HL-60 (cell line): ENCODE measurements around the gene FBN2.

Source experiments
- GABPA ChIP-seq: IDR thresholded peaks from 2 replicates; pipeline ENCODE4 v1.6.1; 2012; ENCODE audit warnings: low read depth
- POLR2AphosphoS5 ChIP-seq: IDR thresholded peaks from 2 replicates; pipeline ENCODE4 v1.6.1; 2012; ENCODE audit warnings: low read depth
- SPI1 ChIP-seq: IDR thresholded peaks from 2 replicates; pipeline ENCODE4 v1.6.1; 2012; ENCODE audit warnings: low read depth, mild to moderate bottlenecking, borderline replicate concordance
- TF ChIP-seq, protein P1 (sequence below): IDR thresholded peaks from one replicate; pipeline ENCODE4 v1.5.1; 2011; ENCODE audit warnings: low read length, control low read depth, inconsistent platforms; ENCODE audit not compliant: insufficient read depth
- TF ChIP-seq, protein P2 (sequence below): IDR thresholded peaks from 2 replicates; pipeline ENCODE4 v1.6.1; 2012; ENCODE audit warnings: low read depth; ENCODE audit not compliant: insufficient replicate concordance

GRCh38 chr5:128228521-128228920 is 309.5 kb downstream of the FBN2 start:
- TF ChIP-seq, protein P1, sequence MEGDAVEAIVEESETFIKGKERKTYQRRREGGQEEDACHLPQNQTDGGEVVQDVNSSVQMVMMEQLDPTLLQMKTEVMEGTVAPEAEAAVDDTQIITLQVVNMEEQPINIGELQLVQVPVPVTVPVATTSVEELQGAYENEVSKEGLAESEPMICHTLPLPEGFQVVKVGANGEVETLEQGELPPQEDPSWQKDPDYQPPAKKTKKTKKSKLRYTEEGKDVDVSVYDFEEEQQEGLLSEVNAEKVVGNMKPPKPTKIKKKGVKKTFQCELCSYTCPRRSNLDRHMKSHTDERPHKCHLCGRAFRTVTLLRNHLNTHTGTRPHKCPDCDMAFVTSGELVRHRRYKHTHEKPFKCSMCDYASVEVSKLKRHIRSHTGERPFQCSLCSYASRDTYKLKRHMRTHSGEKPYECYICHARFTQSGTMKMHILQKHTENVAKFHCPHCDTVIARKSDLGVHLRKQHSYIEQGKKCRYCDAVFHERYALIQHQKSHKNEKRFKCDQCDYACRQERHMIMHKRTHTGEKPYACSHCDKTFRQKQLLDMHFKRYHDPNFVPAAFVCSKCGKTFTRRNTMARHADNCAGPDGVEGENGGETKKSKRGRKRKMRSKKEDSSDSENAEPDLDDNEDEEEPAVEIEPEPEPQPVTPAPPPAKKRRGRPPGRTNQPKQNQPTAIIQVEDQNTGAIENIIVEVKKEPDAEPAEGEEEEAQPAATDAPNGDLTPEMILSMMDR = no peak
- TF ChIP-seq, protein P2, sequence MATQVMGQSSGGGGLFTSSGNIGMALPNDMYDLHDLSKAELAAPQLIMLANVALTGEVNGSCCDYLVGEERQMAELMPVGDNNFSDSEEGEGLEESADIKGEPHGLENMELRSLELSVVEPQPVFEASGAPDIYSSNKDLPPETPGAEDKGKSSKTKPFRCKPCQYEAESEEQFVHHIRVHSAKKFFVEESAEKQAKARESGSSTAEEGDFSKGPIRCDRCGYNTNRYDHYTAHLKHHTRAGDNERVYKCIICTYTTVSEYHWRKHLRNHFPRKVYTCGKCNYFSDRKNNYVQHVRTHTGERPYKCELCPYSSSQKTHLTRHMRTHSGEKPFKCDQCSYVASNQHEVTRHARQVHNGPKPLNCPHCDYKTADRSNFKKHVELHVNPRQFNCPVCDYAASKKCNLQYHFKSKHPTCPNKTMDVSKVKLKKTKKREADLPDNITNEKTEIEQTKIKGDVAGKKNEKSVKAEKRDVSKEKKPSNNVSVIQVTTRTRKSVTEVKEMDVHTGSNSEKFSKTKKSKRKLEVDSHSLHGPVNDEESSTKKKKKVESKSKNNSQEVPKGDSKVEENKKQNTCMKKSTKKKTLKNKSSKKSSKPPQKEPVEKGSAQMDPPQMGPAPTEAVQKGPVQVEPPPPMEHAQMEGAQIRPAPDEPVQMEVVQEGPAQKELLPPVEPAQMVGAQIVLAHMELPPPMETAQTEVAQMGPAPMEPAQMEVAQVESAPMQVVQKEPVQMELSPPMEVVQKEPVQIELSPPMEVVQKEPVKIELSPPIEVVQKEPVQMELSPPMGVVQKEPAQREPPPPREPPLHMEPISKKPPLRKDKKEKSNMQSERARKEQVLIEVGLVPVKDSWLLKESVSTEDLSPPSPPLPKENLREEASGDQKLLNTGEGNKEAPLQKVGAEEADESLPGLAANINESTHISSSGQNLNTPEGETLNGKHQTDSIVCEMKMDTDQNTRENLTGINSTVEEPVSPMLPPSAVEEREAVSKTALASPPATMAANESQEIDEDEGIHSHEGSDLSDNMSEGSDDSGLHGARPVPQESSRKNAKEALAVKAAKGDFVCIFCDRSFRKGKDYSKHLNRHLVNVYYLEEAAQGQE = no peak
- no peak for TF ChIP-seq GABPA
- no peak for TF ChIP-seq POLR2AphosphoS5
- no peak for TF ChIP-seq SPI1
